Tibial nerve (tissue), 4 donors: ENCODE data around the gene ZNF471. TPM values are rescaled to one million over a fixed set of nuclear protein-coding genes. Genes with fewer than 3 reads are reported as not detected.

Source experiments
- DNase-seq, 2 donors: peaks; one replicate each; pipeline ENCODE4 v3.0.0-alpha.2; 2019; ENCODE audit warnings: low spot score in 2 of 2
- H3K27ac ChIP-seq, 4 donors: fragments of 200-600 bp; sonication (generic) in 3 of 4; one replicate each; pipeline ENCODE4 v1.5.1; 2017 to 2019; ENCODE audit warnings: mild to moderate bottlenecking in 1 of 4
- H3K27me3 ChIP-seq, 2 donors: fragments of 200-600 bp; sonication (generic) in 1 of 2; one replicate each; pipeline versions ENCODE4 v1.5.1 to v1.6.0; 2017 to 2019
- H3K36me3 ChIP-seq, 3 donors: fragments of 200-600 bp; sonication (generic); one replicate each; pipeline ENCODE4 v1.5.1; 2018 to 2019
- H3K4me1 ChIP-seq, 4 donors: fragments of 200-600 bp; sonication (generic) in 3 of 4; one replicate each; pipeline ENCODE4 v1.5.1; 2017 to 2019
- H3K4me3 ChIP-seq, 4 donors: fragments of 200-600 bp; sonication (generic) in 3 of 4; one replicate each; pipeline ENCODE4 v1.5.1; 2017 to 2019; ENCODE audit warnings: mild to moderate bottlenecking in 1 of 4, moderate library complexity in 1 of 4
- H3K9me3 ChIP-seq, 4 donors: fragments of 200-600 bp; sonication (generic) in 3 of 4; one replicate each; pipeline ENCODE4 v1.5.1; 2017 to 2019
- CTCF ChIP-seq, 5 experiments: fragments of 200-600 bp in 3 of 5; fragments of 450-650 bp in 2 of 5; sonication (generic) in 3 of 5; IDR thresholded peaks; one replicate each; pipeline ENCODE4 v1.5.1; 2016 to 2019; ENCODE audit warnings: antibody characterized with exemption in 5 of 5, mild to moderate bottlenecking in 3 of 5, moderate library complexity in 2 of 5
- EP300 ChIP-seq, 2 donors: sonication (generic); formaldehyde crosslinking; IDR thresholded peaks; one replicate each; pipeline ENCODE4 v1.6.1; 2017; ENCODE audit warnings: antibody characterized with exemption in 2 of 2, mild to moderate bottlenecking in 1 of 2
- POLR2A ChIP-seq, 2 donors: fragments of 450-650 bp; IDR thresholded peaks; one replicate each; pipeline ENCODE4 v1.6.1; 2017; ENCODE audit warnings: antibody characterized with exemption in 2 of 2, mild to moderate bottlenecking in 2 of 2, moderate library complexity in 2 of 2
- WGBS, 2 donors: methylation state at CpG; one replicate each; pipeline ENCODE4 v1.1.5; 2018; 5-methylcytosine and 5-hydroxymethylcytosine counted together
- total RNA-seq, 4 donors: library from RNA; depleted of rRNA; stranded (reverse); fragments of >200 nt; gene quantifications; one replicate each; pipeline ENCODE4 v1.1.0, GENCODE V29; 2016

ZNF471 gene
- total RNA-seq, 4 donors from 2014 or later, result 9.4 to 15.6 (median 11.3) TPM

DNA sequence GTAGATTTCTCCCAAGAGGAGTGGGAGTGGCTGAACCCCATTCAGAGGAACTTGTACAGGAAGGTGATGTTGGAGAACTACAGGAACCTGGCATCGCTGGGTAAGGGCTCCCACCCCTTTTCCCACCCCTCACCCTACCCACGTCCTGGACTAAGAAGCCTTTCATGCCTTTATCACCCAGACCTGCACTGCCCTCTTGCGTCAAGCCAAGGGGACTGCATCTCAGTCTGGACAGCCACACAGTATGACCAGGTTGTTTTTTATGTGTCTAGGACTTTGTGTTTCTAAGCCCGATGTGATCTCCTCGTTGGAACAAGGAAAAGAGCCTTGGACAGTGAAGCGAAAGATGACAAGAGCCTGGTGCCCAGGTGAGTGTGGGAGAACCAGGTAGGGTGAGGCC, 39.9 kb downstream of the ZNF471 start:
- TF ChIP-seq POLR2A (IDR thresholded peaks at IDR 0.05) (no peak), CTCF (IDR thresholded peaks at IDR 0.05) (no peak), EP300 (IDR thresholded peaks at IDR 0.05) (no peak)
- Histone ChIP-seq H3K27me3 (no peaks in the 10 kb centered on the region), H3K27ac (no peak overlapping the region), H3K4me1 (no peaks in the 10 kb centered on the region), H3K9me3 (peaks cover 12 to 98% (median 54%) of the 10 kb centered on the region in 4 donors), H3K36me3 (peaks cover 24 to 100% (median 27%) of the 10 kb centered on the region in 3 donors), H3K4me3 (no peak overlapping the region)
- no peak for DNase-seq
- WGBS, 2 donors, result 64 to 65% methylated on average over 6 of the region's 6 CpGs

DNA sequence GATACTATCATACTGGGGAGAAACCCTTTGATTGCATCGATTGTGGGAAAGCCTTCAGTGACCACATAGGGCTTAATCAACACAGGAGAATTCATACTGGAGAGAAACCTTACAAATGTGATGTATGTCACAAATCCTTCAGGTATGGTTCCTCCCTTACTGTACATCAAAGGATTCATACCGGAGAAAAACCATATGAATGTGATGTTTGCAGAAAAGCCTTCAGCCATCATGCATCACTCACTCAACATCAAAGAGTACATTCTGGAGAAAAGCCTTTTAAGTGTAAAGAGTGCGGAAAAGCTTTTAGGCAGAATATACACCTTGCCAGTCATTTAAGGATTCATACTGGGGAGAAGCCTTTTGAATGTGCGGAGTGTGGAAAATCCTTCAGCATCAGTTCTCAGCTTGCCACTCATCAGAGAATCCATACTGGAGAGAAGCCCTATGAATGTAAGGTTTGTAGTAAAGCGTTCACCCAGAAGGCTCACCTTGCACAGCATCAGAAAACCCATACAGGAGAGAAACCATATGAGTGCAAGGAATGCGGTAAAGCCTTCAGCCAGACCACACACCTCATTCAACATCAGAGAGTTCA, 46.7 kb downstream of the ZNF471 start:
- Histone ChIP-seq H3K9me3 (peaks cover 24 to 100% (median 62%) of the 10 kb centered on the region in 4 donors), H3K36me3 (peaks cover 29 to 98% (median 32%) of the 10 kb centered on the region in 3 donors), H3K27me3 (no peaks in the 10 kb centered on the region), H3K27ac (no peak overlapping the region), H3K4me1 (no peaks in the 10 kb centered on the region), H3K4me3 (no peak overlapping the region)
- TF ChIP-seq CTCF (IDR thresholded peaks at IDR 0.05) (no peak), EP300 (IDR thresholded peaks at IDR 0.05) (no peak), POLR2A (IDR thresholded peaks at IDR 0.05) (no peak)
- WGBS, 2 donors, result 80 to 88% methylated on average over 6 of the region's 6 CpGs
- DNase-seq, result no peak

GRCh38 chr19:56562766-56563165, 55.1 kb downstream of the ZNF471 start:
- H3K4me3 ChIP-seq, result no peak overlapping the region
- no peak for TF ChIP-seq POLR2A (IDR thresholded peaks at IDR 0.05)
- H3K4me1 ChIP-seq, result peaks cover 0 to 8% (median 0%) of the 10 kb centered on the region in 4 donors
- peaks cover 0 to 85% (median 43%) of the 10 kb centered on the region in 4 donors for H3K9me3 ChIP-seq
- peaks cover 0 to 72% (median 0%) of the 10 kb centered on the region in 3 donors for H3K36me3 ChIP-seq
- WGBS, 2 donors, result 96 to 97% methylated on average over 2 of the region's 2 CpGs
- no peak overlapping the region for H3K27ac ChIP-seq
- no peaks in the 10 kb centered on the region for H3K27me3 ChIP-seq
- DNase-seq, result no peak

DNA sequence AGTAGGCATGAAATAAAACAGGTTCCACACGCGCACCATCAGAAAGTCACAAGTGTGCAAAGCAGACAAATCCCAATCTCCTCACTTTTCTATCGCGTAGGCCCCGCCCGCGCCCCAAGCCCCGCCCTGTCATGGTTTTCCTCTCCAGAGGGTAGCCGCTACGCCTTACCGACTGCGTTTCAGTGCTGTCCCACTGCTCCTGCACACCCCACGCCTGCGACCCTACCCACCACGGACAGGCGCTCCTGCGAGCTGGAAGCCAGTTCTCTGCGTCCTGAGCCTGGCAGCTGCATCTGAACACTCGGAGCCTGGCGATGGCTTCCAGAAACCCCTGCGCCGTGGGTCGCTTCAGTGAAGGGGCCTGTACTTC, 59.2 kb downstream of the ZNF471 start:
- peaks cover 6 to 74% (median 18%) of the 10 kb centered on the region in 3 donors for H3K36me3 ChIP-seq
- peak in 1 of 2 donors; percentile 33 for DNase-seq
- TF ChIP-seq EP300 (IDR thresholded peaks at IDR 0.05) (no peak), CTCF (IDR thresholded peaks at IDR 0.05) (no peak)
- WGBS, 2 donors, result 1 to 2% methylated on average over 18 to 23 of the region's 23 CpGs
- H3K4me1 ChIP-seq, result peaks cover 0 to 14% (median 0%) of the 10 kb centered on the region in 4 donors
- H3K27me3 ChIP-seq, result no peaks in the 10 kb centered on the region
- H3K4me3 ChIP-seq, result peak overlapping the region; percentile 75 to 96 (median 82)
- peak overlapping the region; percentile 75 to 94 (median 86) for H3K27ac ChIP-seq
- peaks cover 0 to 84% (median 37%) of the 10 kb centered on the region in 4 donors for H3K9me3 ChIP-seq

DNA sequence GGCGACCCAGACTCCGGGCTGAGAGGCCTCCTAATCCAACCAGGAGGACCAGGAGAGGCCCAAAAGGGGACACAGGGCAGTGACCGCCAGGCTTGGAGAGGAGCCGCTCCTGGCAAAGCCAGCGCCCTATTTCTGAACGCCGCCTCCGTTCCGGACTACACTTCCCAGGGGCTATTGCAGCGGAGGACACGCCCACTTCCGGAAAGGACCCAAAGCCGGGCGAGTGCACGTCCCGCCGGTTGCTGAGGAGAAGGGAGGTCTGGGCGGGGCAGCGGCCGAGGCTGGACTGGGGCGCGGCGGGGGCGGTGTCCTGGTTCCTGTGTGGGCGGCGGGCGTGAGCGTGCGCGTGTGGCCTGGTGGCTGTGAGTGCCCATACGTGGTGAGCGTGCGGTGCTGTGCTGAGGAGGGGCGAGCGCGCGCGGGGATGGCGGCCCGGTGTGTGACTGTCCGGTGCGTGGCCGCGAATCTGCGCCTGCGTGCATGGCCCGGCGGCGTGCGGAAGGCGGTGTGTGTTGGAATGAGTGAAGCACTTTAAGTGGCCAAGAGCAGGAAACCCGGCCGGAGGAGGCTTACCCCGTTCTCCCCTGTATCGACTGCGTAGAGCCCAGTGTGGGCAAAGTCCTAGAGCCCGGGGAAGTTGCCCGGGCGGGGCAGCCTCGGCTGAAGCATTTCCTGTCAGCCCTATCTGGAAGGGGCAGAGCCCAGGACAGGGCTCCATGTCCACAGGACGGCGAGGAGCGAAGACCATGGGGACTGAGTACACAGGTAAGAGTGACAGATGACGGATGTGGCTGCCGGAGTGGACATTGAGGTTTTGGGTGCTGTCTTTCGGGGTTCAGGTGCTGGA, 59.8 kb downstream of the ZNF471 start, which contains the start of gene ZNF470:
ZNF470 (plus strand) TSS at position 195 of the 847 bp plus-strand sequence. CDS start 2,844 bp downstream, outside the sequence.
- peak; percentile 88 to 94 for DNase-seq
- peaks cover 0 to 83% (median 37%) of the 10 kb centered on the region in 4 donors for H3K9me3 ChIP-seq
- 5 to 11% methylated on average over 22 to 56 of the region's 66 CpGs for WGBS, 2 donors
- peaks cover 6 to 73% (median 20%) of the 10 kb centered on the region in 3 donors for H3K36me3 ChIP-seq
- TF ChIP-seq EP300 (IDR thresholded peaks at IDR 0.05) (peak in 1 of 2 donors; percentile 75), POLR2A (IDR thresholded peaks at IDR 0.05) (peak; percentile 31 to 56), CTCF (IDR thresholded peaks at IDR 0.05) (peak in 1 of 5 experiments; percentile 15)
- peak within 1 kb of the TSS; percentile 75 to 96 (median 82) for H3K4me3 ChIP-seq
- peaks cover 0 to 14% (median 0%) of the 10 kb centered on the region in 4 donors for H3K4me1 ChIP-seq
- H3K27me3 ChIP-seq, result no peaks in the 10 kb centered on the region
- peak within 1 kb of the TSS; percentile 75 to 94 (median 86) for H3K27ac ChIP-seq
